CD4-positive, alpha-beta T cell treated with Interleukin-4 for 1 hour (primary cell): Measurements from ENCODE around the gene IFFO2.

Source experiments
- DNase-seq, 2 donors: peaks; one replicate each; pipeline ENCODE4 v3.0.0-alpha.2; 2020 to 2022

Gene IFFO2

DNA sequence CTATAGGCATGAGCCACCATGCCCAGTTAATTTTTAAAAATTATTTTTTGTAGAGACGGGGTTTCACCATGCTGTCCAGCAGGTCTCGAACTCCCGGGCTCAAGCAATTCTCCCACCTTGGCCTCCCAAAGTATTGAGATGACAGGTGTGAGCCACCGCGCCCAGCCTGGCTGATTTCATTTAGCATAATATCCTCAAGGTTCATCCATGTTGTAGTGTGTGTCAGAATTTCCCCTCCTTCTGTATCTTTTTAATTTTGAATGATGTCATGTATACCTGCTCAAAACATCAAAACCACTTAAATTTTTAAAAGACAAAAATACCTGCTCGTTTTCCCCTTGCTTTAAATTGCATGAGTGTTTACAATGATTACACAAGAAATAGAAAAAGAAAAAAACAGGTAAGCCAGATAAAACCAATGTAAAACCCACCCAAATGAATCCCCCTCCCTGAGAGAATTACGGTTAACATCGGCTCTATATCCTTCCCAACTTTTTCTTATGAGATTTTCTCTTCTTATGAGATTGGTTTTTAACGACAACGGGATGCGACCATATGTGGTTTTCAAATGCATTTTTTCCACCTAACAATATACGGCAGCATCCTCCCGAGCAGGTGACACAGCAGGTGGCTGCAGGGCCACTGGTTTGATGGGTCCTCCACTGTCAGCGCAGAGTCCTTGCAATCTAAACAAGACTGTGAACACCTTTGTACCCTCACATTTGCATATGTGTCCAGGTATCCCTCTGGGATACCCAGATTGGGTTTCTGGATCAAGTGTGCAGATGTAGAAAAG lies 22.1 kb downstream of the IFFO2 start:
- DNase-seq, result peak in 1 of 2 donors; percentile 56

DNA sequence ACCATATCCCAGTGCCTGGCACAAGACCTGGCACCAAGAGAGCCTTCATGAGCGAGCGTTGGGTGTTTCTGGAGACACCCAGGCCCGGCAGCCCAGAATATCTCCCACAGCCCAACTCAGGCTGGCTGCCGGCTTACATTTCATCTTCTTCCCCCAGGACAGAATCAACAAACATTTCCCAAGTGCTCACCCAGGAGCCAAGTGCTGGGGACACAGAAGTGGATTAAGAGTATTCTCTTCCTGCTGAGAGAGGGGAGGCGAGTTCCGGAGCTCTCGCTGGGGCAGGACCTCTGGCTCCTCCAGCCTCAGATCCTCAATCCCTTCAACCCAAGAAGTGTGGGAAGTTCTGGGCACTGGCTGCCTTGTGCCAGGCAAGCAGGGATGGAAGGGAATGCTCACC lies 23.6 kb downstream of the IFFO2 start:
- no peak for DNase-seq

DNA sequence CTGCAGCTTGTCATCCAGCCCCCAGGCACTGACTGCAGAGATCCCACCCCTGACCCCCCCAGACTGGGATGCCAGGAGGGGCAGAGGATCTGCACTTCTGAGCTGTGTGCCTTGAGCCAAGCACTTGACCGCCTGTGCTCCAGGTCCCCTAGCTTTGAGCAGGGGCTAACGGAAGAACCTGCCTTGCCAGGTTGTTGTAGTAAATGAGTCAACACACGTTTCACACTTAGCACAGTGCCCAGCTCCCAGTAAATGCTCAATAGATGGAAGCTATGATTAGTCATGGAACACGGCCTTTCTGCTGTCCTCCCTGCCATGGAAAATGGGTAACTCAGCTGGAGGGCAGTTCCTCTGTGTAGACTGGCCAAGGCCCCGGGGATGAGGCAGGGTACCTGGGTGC lies 24.1 kb downstream of the IFFO2 start:
- DNase-seq, result no peak

DNA sequence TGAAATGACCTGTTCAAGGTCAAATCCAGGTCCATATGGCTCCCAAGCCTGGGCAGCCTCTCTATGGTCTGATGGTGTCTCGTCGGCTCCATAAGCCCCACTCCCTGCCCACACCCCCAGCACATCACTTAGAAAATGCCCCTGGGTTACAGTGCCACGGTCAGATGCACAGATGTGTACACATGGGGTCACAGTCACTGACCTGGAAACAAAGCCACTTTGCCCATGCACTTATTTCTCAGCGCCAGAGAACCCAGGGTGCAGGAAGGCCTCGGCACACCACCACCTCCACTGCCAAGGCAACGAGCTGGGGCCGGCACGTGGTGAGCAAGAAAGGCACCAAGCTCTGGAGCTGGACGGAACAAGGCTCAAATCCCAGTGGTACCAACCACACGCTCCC lies 24.7 kb downstream of the IFFO2 start:
- no peak for DNase-seq

DNA sequence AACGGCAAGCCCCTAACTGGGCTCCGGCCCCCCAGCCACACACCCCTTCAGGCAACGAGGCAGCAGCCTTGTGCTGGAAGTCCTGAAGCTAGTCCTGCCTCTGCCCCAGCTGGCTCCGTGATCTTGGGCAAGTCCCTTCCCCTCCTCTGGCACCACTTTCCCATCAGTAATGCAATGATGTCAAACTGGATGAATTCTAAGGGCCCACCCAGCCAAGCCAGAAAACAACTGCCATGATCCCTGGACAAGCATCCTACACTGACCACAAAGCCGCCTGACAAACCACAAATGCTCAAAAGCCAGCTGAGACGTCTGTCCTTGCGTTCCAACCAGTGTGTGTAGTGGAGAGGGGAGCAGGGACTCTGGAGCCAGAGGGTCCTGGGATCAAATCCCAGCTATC lies 26.8 kb downstream of the IFFO2 start:
- no peak for DNase-seq

DNA sequence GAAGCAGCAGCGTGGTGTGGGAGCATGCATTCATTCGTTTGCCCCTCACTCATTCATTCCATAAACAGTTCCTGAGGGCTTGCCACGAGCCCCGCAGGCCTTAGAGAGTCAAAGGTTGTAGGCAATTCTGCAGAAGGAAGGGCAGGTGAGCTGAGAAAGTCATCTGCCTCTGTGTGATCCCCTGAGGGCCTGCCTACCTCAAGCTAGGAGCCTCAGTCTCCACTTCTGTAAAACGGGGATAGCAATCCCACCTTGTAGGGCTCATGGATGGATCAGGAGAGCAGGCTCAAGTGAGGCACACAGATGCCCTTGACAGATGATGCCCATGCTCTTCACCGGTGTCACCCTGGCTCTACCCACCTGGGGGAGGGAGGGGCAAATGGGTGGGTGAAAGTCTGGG lies 27.5 kb downstream of the IFFO2 start:
- DNase-seq, result no peak

DNA sequence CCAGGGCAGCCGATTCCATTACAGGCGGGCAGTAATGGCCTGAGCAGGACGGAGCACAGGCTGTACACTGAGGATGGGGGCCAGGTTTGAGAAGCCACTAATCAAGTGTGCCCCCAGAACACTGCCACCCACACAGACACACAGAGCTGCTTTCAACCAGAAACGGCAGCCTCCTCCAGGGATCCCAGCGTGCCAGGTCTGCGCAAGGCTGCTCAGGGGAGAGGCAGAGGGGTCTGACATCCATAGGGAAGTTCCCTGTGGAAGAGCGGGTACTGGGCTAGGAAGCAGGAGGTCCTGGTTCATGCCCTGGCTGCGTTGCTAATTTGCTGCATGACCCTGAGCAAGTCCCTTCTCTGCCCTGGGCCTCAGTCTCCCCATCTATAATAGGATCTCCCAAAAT lies 28.1 kb downstream of the IFFO2 start:
- DNase-seq, result no peak

DNA sequence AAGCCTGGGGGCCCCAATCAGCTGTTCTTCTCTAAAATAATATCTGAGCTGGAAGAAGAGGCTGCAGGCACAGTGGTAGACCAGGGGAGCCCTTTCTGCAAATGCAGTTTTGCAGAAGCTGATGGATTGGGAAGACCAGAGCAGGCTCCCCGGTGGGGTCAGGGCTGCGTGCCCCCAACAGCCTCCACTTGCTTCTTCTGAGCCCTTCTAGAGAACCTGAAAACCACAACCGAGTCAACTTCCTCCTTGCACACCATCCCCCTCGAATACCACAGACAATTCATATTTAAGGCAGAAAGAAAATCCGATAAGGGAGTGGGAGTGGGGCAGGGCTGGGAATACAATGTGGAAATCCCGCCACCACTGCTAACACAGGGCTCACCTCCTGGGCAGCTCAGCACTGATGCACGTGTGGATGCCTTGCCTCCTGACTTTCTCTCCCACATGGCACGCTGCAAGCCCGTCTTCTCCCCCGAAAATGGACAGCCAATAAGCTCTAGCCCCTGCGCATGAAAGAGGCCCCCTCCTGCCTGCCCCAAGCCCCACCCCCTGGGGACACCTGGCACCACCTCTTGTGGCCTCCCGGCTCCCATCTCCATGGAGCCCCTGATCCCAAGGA lies 28.7 kb downstream of the IFFO2 start:
- DNase-seq, result peak; percentile 52 to 68

DNA sequence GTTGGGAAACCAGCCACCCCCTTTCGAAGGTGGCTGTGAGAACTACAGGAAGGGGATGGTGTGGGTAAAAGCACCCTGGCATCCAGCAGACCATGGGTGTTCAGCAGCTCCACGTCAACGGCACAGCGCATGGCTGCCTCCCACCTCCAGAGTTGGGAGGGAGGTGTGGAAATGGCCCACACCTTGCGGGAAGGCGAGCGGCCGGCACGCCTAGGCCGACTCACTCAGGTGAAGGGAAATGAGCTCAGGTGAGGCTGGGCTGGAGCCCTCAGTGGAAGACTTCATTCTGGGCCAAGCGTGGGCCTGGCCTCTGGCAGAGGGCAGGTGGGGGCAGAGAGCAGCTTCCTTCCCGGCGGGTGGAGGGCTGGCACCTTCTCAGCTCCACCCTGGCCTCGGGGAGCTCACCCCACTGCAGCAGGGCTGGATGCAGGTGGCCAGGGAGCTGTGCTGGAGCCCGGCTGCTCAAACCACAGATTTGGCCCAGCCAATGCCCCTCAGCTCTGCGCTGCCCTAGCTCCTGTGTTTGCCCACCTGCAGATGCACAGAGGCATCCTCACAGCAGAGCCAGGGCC lies 29.3 kb downstream of the IFFO2 start:
- DNase-seq, result peak in 1 of 2 donors; percentile 46

DNA sequence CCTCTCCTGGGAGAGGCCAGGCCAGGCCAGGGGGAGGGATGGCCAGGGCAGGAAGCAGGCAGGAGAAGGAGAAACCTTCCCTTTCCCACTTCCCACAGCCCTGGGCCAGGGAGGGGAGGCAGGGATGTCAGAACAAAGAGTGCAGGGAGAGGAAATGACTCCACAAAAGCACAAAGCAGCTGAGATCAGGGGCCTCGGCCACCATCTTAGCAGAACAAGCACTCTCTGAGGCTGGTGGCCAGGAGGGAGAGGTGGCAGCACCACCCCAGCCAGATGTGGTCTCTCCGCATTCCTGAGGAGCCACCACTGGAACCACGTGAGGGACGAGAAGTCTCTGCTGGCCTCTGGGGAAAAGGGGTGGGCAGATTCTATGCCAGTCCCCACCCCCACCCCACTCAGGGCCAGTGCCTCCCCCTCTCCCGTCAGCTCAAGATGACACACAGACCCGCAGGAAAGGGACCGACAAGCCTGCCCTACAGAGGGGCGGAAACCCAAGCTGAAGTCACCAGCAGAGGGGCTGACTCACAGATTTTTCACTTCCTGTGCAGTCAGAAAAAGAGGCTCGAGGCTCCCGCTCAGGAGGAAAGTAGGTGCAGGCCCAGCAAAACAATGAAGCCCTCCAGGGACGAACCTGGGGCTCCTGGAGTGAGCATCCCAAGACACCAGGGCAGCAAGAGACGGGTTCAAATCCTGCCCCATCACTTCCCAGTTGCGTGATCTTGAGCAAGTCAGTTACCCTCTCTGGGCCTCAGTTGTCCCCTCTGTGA lies 30.0 kb downstream of the IFFO2 start:
- peak; percentile 88 to 89 for DNase-seq

DNA sequence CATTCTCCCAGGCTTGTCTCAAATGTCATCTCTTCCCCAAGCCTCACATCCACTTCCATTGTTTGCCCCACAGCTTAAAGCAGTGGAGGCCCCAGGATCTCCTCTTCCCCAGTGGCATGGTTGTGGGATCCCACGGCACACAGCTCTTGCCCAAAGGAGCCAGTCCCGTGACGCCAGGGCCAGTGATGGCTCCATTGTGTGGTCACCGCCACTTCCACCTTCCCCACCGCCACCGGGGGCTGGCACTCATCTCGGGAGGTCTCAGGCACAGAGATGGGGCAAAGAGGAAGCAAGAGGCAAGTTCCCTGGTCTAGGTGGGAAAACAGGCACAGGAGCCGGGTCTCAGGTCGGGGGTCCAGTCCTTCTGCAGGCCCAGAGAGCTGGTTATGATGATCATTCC lies 31.2 kb downstream of the IFFO2 start:
- DNase-seq, result no peak

DNA sequence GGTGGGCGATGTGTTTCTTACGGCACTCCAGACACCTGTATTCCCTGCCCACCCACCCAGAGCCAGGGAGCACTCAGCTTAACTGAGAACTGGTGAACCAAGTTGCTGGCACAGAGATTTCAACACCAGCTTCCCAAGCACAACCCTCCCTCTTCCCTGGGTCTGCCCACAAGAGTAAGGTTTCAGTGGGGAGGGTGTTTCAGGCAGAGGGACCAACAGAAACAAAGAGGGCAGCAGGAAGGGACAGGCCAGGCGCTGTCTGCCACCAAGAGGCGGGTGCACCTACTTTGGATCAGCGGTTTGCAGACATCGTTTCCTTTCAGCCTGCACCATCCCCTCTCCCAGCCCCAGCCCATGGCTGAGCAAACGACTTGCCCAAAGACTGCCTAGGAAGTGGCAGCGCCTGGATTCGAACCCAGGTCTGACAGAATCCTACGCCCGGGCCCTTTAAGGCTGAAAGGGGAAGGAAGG lies 32.2 kb downstream of the IFFO2 start:
- DNase-seq, result no peak

DNA sequence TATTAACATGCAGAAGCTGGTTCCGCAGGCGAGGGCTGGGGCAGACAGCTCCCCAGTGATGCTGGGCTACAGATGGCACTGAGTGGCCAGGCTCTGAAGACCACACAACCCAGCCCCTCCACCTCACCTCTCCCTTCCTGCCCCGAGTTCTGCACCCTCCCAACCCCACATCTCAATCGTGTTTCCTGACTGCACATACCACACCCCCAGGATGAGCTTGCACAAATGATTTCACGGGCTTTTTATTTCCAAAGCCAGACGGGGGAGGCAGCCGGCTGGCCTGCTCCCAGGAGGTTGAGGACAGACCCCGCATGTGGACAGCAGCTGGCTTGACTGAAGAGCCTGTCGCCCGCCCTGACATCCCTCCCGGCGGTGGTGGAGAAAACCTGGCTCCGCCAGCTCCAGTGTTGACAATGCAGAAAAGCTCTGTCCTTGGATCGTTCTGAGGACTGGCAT lies 32.7 kb downstream of the IFFO2 start:
- peak; percentile 21 to 33 for DNase-seq

DNA sequence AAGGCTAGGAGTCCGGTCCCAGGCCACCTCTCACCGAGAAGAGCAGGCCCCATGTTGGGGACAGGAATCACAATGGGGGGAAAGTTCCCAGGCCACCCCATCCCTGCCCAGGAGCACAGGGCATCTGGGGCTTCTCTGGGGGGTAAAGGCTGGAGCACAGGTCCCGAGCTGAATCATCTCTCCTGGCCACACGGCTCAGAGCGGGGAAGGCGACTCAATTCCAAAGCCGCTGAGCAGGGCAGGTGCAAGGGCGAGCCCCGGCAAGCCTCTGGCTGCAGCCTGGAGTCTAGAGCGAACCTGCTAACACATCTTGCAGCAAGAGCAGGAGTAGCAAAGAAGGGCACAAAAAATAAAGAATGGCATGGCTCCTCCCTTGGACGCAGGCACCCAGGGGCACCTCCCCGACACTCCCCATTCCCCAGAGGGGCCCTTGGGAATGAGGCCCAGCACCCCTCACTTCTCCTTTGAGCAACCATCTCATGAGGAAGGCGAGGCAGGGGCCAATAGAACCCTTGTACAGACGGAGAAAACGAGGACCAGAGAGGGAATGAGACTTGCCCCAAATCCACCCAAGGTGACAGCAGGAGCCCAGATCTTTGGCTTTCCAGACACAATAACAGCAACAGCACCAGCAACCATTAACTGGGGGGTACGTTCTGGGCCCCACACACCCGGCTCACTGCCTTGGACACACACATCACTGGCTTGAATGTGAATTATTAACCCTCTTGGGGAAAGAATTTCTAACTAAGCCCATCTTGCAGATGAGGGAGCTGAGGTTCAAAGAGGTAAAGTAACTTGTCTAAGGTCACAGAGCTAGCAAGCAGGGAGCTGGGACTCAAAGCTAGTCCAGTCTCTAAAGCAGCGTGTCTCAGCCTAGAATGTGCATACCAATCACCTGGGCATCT lies 33.4 kb downstream of the IFFO2 start:
- DNase-seq, result no peak

DNA sequence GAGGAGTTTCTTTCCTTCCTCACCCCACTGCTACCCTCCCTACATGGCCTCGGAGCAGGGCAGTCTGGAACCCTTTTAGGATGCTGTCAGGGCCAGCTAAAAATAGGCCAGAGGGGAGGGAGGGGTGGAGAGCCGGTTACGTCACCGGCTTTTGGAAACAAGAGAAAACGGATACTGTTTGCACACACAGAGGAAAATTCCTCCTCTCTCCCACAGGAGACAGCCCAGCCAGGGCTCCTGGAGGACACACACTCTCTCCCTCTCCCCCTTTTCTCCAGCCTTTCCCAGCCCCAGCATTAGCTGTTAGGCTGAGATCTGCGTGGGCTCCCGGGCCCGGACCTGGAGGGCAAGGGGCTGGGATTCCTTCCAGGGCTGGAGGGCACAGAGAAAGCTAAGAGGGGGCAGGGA lies 34.2 kb downstream of the IFFO2 start:
- no peak for DNase-seq

DNA sequence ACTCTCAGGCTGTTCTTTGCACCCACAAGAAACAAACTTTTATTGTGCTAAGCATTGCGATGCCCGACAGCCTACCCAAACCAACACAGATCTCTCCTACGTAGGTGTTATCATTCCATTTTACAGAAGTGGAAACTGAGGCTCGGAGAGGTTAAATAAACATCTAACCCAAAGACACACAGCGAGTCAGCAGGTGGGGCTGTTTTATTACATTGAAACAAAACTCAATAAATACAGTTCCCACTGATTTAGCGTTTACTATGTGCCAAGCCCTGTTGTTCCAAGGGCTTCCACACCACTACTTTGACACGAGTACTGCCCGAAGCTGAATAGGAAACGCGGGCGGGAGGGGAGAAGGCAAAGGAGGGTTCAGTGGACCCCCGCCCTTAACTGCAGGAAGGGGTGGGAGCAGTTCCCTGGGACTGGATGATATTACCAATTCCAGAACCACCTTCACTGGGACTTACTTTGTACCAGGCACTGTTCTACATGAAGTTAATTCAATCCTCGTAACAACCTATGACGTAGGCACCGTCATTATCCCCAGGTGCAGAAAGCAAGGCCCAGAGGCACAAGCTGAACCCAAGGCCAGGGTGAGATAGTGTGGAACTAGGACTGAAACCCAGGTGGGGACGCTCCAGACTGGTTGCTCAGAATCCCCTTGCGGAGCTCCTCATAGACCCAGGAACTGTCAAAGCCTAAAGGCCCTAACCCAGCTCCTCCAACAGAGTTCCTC lies 34.8 kb downstream of the IFFO2 start:
- no peak for DNase-seq

DNA sequence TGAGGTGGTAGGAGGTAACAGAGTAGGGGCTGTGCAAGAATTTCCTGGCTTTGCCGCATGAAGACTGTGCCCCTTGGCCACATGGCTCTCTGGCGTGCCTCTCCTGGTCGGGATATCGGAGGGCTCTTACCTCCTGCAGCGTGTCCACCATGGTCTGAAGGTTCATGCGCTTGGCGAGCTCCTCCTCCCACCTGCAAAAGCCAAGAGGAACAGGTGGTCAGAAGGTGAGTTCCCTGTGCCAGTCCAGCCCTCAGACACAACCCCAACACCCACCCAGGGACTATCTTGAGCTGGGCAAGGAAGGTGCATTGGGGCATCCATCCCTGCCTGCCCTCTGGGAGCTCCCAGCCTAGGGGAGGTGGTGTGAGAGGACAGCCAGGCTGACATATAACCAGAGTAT lies 35.5 kb downstream of the IFFO2 start:
- DNase-seq, result no peak

DNA sequence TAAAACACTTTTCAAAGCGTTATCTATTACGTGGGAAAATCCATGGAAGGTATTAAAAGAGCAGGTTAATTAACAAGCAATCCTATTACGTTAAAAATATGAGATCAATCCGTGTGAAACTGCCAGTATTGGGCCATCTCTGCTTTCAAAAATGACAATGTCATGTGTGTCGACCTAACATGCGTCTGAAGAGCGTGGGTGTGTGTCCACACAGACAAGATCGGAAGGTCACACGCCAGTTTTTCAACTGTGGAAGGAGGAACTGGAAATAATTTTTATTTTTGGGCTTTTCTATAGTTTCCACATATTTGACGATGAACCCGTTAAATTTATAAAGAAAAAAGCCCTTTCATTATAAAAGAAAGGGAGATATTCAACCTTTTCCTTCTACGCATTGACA lies 36.5 kb downstream of the IFFO2 start:
- DNase-seq, result no peak

DNA sequence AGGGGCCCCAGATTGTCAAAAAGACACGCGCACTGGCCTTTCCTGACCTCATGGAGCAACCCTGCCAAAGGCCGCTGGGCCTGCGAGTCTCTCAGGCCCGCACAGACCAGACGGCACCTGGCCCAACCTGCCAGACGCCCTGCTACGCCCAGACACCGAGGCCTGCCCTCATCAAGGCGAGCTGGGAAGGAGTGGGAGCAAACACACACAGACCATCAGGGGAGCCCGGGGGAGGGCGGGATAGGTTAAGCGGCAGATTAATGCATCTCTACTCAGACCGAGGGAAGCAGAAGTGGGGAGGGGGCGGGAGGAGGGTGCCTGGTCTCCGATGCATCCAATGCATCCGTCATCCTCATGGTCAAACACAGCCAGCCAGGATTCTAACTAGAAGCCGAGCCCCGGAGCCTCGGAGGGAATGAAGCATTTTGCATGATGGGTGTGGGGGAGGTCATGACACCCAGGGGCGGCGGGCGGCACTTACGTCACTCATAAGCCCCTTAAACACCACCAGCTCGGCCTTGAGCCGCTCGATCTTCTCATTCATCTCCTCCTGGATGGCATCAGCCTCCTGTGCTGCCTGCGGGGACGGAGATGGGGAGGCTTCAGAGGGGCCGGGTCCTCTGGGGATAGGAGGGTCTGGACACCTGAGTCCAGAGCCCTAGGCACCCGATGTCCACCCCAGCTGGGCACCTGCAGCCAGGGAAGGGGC lies 37.1 kb downstream of the IFFO2 start:
- no peak for DNase-seq

DNA sequence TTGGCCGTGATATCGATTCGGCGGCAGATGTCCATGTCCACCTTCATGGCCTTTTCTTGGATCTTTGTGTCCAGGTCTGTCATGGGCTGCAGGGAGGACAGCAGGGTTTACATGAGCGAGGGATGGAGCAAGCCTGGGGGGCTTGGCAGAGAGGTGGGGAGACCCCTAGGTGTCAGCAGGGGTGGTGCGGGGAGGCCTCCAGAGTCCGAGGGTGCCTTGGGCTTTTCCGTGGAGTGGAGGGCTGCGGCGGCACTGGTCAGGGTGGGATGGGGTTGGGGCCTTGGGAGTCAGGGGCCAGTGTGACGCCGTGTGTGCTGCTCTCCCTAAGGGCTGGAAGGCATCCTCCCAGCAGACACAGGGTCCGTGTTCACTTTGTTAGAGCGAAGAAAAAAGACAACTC lies 38.1 kb downstream of the IFFO2 start:
- DNase-seq, result no peak
